DMS 273 (cell line): ENCODE measurements around the gene TUBA8.
"Not testable (repeated sequence)": the region's sequence is repeated elsewhere in the genome, so short reads cannot be mapped to it uniquely, and the experiment has no call there.

Source experiments
- DNase-seq: peaks from one replicate; lab custom pipeline; 2025; ENCODE audit not compliant: unreplicated experiment; lab: John Stamatoyannopoulos, UW

The TUBA8 gene

GRCh38 chr22:18165356-18165755 lies 54.7 kb downstream of the TUBA8 start:
- DNase-seq: not testable (repeated sequence)

- not testable (repeated sequence) for DNase-seq
Measured at GRCh38 chr22:18170284-18170683, 59.7 kb downstream of the TUBA8 start.

GRCh38 chr22:18172203-18172602 lies 61.6 kb downstream of the TUBA8 start:
- not testable (repeated sequence) for DNase-seq

- DNase-seq: not testable (repeated sequence)
Measured at GRCh38 chr22:18172776-18173175, 62.2 kb downstream of the TUBA8 start.

GRCh38 chr22:18173441-18173840 lies 62.8 kb downstream of the TUBA8 start:
- DNase-seq: not testable (repeated sequence)
